ENCODE measurements around the gene INTS1.

The INTS1 gene

GRCh38 chr7:1430056-1430845, 73.9 kb downstream of the INTS1 start:
- DNase-seq: no peak

DNA sequence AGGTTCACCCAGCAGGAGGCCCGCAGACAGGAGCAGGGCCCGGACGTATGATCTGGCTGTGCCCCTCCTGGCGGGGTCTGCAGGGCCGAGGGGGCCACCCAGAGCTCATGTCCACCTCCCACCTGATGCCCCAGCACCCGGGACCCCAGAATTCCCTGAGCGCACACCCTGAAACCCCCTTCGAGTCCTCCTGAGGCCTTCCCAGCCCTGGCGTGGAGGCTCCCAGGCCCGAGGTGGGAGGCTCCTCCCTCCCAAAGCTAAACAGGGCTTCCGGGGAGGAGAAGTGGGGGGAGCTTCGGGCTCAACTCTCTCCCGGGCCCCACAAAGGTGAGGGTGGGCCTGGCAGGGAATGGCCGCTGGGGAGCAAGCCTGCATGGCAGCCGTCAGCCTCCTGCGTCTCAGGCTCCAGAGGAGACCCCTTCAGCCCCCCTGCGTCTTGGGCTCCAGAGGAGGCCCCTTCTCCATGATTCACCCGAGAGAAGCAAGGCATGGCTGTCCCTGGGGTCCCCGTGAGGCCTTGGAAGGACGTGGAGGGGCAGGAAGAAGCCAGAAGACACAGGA, 75.2 kb downstream of the INTS1 start:
- DNase-seq: no peak

DNA sequence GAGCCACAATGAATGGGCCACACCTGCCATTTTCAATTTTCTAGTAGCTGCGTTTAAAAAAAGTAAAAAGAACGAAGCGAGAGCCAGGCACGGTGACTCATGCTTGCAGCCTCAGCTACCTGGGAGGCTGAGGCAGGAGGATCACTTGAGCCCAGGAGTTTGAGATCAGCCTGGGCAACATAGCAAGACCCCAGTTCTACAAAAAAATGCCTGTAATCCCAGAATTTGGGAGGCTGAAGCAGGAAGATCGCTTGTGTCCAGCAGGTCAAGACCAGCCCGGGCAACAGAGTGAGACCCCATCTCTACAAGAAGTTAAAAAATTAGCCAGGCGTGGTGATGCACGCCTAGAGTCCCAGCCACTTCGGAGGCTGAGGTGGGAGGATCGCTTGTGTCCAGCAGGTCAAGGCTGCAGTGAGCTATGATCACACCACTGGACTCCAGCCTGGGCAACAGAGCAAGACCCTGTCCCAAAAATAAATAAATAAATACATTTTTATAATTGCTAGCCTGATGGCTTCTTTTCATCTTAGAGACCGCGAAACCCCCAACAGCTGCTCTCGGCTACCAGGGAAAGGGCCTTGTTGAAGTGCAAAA, 77.0 kb downstream of the INTS1 start:
- no peak for DNase-seq

- no peak for DNase-seq
Measured at GRCh38 chr7:1426474-1426873, 77.7 kb downstream of the INTS1 start.

GRCh38 chr7:1425292-1426136, 78.7 kb downstream of the INTS1 start:
- DNase-seq: no peak

- DNase-seq: no peak
Measured at GRCh38 chr7:1424041-1424440, 80.1 kb downstream of the INTS1 start.

GRCh38 chr7:1423264-1423811, 80.9 kb downstream of the INTS1 start:
- DNase-seq: no peak

DNA sequence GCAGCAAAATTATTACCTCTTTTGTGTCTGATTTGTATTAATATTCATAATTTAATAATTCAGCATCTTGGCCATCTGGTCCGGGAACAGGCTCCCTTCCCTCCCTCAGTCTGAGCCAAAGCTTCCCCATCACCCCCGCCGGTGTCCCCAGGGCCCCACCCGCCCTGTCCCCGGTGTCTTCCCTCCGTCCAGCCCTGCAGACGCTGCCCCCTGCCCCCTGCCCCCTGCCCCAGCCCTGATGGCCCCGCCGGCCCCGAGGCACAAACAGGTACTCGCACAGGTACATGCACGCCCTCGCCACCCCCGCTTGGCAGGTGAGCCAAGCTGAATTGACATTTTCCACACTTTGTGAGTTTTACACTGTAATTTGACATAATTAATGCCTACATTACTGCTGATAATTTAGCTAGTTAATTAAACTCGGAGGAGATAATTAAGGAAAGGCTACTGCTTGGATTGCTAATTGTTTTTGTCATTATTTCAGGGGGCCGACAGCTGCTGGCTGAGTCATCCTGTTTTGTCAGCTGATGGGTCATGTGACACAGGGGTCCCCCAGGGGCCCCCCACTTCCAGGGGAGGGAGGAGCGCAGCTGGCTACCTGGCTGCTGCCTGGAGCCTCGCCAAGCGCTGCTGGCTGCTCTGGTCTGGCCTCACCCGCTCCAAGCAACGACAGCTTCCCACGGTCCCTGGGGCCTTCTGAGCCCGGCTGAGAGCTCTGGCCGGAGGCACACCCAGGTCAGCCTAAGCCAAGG, 81.5 kb downstream of the INTS1 start:
- no peak for DNase-seq

GRCh38 chr7:1421946-1422345, 82.2 kb downstream of the INTS1 start:
- DNase-seq: no peak

GRCh38 chr7:1421020-1421790, 83.0 kb downstream of the INTS1 start:
- no peak for DNase-seq

Measured in SHP77 treated with DMSO at 0.1 percent for 48 hours (cell line).